Measurements from ENCODE around the gene C1QTNF6.

- TF ChIP-seq CTCF (IDR thresholded peaks at IDR 0.05) (no peak), POLR2A (IDR thresholded peaks at IDR 0.05) (no peak)
Observed at GRCh38 chr22:37140686-37141323, 47.2 kb downstream of the C1QTNF6 start.

Measured in adrenal gland (tissue), 5 donors.